Cardiac fibroblast (primary cell): ENCODE measurements around the gene IL1RL2.
A peak's percentile ranks its signal among the peaks of the same experiment; 100 is the strongest.

Source experiments
- DNase-seq, 2 donors: peaks; one replicate each; pipeline versions ENCODE4 v3.0.0 to v3.0.0-alpha.2; 2010; ENCODE audit warnings: low read depth in 2 of 2
- H3K4me3 ChIP-seq, 2 donors: replicated peaks in 1 of 2; 1 replicate in 1 of 2; 2 replicates in 1 of 2; pipeline ENCODE4 v1.5.1; 2011; ENCODE audit warnings: low read depth in 2 of 2, low read length in 2 of 2, mild to moderate bottlenecking in 2 of 2, moderate library complexity in 1 of 2
- TF ChIP-seq, protein P1 (sequence below): IDR thresholded peaks from one replicate; pipeline ENCODE4 v1.5.1; 2011; ENCODE audit warnings: low read depth, mild to moderate bottlenecking, low read length, inconsistent platforms

IL1RL2 gene

DNA sequence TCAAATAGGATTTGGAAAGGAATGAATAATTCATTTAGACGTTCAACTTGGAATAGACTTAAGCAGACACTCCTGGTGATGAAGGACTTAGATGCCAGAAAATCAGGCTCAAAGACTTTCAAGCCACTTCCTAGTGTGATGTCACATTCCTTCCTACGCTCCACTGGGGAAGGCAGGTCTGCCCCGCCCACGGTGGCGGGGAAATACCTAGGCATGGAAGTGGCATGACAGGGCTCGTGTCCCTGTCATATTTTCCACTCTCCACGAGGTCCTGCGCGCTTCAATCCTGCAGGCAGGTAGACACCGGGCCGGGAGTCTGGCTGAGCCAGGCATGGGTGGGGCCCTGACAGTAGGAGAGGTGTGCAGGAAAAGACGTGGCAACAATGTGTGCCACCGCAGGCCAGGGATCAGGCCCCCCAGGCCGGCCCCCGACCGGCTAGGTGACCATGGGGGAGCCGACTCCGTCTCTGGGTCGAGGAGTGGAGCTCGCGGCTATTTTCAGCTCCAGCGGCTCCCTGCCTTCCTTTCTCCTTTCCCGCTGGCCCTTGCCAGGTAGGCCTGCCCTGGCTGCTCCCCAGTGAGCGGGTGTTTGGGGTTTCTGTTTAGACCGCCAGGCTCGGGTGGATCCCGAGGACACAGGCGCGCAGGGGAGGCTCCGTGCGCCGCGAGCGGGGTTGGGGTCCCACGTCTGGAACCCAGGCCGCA is at the start of gene IL1RL2:
Gene IL1RL2, plus strand, starts transcription at position 233 of the 705 bp plus-strand sequence. CDS start 845 bp downstream, outside the sequence.
- peak in 1 of 2 donors; percentile 58 for DNase-seq
- TF ChIP-seq, protein P1, sequence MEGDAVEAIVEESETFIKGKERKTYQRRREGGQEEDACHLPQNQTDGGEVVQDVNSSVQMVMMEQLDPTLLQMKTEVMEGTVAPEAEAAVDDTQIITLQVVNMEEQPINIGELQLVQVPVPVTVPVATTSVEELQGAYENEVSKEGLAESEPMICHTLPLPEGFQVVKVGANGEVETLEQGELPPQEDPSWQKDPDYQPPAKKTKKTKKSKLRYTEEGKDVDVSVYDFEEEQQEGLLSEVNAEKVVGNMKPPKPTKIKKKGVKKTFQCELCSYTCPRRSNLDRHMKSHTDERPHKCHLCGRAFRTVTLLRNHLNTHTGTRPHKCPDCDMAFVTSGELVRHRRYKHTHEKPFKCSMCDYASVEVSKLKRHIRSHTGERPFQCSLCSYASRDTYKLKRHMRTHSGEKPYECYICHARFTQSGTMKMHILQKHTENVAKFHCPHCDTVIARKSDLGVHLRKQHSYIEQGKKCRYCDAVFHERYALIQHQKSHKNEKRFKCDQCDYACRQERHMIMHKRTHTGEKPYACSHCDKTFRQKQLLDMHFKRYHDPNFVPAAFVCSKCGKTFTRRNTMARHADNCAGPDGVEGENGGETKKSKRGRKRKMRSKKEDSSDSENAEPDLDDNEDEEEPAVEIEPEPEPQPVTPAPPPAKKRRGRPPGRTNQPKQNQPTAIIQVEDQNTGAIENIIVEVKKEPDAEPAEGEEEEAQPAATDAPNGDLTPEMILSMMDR: no peak
- H3K4me3 ChIP-seq: peak within 1 kb of the TSS; percentile 38 to 49

DNA sequence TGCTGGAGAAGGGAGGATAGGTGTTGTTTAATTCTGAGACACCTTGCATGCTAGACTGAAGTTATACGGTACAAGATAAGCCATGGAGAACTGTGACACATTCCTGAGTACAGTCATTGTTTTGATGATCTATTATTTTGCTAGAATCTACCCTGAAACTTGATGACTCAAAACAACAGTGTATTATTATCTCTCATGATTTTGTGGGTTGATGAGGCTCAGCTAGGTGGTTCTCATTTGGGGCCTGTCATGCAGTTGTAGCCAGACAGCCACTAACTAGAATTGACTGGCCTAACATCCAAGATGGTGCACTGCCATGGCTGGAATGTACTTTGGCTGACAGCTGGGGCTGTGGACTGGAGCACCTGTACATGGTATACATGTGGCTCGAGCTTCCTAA is 49.7 kb upstream of the IL1RL2 start:
- TF ChIP-seq, protein P1: no peak
- H3K4me3 ChIP-seq: no peak overlapping the region
- no peak for DNase-seq

DNA sequence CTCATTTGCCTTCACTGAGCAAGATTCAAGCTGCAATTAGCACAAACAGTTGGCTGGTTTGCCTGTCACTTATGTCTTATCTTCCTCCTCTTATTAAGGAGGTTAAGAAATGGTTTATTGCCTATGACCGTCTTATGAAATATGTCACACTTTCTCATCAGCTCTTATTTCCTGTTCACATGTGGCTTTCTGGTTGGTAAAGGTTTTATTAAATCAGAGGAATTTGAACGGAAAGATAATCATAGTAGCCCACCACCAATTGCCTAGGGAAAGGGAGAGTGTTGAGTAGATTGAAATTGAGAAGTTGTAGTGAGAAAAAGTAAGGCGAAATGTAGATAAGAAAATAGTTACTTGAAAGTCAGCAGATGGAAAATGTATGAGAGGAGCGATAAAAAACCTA is 48.5 kb upstream of the IL1RL2 start:
- TF ChIP-seq, protein P1: no peak
- no peak overlapping the region for H3K4me3 ChIP-seq
- peak in 1 of 2 donors; percentile 69 for DNase-seq

DNA sequence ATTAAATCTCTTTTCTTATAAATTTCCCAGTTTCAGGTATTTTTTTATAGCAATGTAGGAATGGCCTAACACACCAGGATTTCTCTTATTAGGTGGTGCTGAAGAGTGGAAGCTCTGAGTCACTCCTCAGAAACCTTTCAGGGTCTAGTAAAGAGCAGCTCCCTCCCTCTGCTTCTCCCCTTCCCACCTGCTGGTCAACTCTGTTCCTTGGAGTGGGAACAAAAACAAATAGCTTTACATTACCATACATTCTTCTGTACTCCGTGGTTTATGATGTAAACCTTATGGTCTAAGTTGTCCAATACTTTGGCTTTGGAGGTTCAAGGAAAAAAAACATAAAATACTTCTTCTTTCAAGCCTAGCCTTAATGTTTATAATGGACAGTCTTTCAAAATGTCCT is 47.0 kb upstream of the IL1RL2 start:
- no peak overlapping the region for H3K4me3 ChIP-seq
- TF ChIP-seq, protein P1: no peak
- DNase-seq: no peak

DNA sequence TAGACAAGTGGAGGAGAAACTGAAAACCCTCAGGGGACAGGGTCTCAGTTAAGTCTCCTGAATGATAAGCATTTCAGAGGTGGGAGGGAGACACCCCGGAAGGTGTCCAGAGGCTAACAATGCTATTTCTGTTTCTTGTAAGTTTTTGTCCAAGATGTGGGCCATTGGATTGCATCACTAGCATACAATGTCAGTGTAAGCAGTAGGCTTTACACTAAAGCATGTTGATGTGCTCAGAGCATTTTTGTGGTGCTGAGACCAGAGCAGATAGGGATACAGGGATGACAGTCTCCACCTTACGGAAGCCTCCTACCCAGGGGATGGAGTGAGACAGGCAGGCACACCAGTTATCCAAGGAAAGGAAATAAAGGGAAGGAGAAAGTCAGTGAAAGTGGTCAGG is 46.4 kb upstream of the IL1RL2 start:
- peak in 1 of 2 donors; percentile 47 for DNase-seq
- H3K4me3 ChIP-seq: no peak overlapping the region
- TF ChIP-seq, protein P1: no peak

DNA sequence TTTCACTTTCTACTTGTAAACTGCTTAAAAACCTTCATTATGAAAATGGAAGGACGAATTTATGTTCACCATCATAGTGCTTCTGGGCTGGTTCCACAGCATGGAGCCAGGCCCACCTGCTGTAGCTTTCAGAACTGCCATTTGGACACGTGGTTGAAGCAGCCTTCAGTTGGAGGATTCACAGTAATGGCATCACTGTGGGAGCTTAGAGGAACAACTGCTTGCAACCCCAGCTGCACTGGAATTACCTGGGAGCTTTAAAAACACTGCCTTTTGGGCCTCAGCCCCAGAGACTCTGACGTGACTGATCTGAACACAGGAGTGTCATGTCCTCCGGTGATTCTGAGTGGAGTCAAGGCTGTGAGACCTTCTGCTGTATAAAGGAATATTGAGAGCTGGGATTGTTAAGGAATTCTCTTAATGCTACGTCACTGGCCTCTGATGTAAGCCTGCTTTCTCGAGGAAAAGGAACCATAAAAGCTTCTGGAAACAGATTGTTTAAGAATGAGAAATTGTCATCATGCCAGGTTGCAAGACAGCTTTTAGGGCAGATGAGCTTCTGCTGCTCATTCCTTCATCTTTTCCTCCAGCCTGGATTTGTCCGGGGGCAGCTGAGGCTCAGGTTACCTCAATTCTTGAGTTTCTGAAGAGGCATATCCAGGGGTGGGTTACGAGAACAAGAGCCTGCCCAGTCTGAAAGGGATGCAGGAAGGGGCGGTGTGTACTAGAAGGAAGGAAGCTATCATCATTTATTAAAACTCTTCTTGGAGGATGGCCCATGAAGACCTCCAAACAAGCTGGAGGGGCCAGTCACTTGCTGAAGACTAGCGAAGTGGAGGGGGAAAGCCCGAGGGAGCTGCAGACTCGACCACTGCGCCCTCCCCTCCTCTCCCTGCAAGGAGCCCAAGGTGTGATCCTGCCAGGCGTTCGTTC is 45.5 kb upstream of the IL1RL2 start:
- peak; percentile 90 to 91 for DNase-seq
- peak overlapping the region; percentile 58 to 81 for H3K4me3 ChIP-seq
- TF ChIP-seq, protein P1: no peak
